ENCODE data around the gene CIART.

DNA sequence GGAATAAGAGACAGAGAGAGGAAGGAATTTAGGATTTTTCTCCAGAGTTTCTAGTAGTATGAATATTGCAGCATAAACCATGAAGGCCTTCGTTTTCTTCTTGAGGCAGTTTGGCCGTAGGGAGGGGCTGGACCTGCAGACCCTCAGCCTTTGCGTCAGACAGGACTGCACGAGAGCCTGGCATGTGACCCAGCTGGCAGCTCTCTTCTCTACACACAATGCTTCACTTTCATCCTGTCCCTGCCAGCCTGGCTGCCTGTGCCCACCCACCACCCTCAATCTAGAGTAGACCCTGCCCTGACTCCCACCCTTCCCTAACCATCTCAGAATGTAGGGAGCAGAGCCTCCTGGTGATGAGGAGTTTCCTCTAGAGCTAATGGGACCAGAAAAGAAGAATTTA lies 23.1 kb upstream of the CIART start:
- no peak for TF ChIP-seq POLR2AphosphoS5 (IDR thresholded peaks at IDR 0.05; ENCODE audit: insufficient read depth, low read depth, low read length)
- TF ChIP-seq CTCF (IDR thresholded peaks at IDR 0.05; ENCODE audit: extremely low read depth in 1 of 2, insufficient read depth in 1 of 2, low read depth in 1 of 2, low read length in 2 of 2): no peak
- no peak for TF ChIP-seq GATA2 (IDR thresholded peaks at IDR 0.05; ENCODE audit: insufficient read depth, insufficient read length, low read depth, low read length)
